Activated CD4-positive, alpha-beta T cell treated with anti-CD3 and anti-CD28 coated beads, Interleukin-2, amount 50 U/mL, for 4 hours (primary cell): Measurements from ENCODE around the gene EID2.

ENCODE experiments used
- DNase-seq, 2 experiments: peaks; one replicate each; pipeline ENCODE4 v3.0.0-alpha.2; 2020

Gene EID2

GRCh38 chr19:39533003-39533512, 6.9 kb downstream of the EID2 start:
- DNase-seq = no peak

DNA sequence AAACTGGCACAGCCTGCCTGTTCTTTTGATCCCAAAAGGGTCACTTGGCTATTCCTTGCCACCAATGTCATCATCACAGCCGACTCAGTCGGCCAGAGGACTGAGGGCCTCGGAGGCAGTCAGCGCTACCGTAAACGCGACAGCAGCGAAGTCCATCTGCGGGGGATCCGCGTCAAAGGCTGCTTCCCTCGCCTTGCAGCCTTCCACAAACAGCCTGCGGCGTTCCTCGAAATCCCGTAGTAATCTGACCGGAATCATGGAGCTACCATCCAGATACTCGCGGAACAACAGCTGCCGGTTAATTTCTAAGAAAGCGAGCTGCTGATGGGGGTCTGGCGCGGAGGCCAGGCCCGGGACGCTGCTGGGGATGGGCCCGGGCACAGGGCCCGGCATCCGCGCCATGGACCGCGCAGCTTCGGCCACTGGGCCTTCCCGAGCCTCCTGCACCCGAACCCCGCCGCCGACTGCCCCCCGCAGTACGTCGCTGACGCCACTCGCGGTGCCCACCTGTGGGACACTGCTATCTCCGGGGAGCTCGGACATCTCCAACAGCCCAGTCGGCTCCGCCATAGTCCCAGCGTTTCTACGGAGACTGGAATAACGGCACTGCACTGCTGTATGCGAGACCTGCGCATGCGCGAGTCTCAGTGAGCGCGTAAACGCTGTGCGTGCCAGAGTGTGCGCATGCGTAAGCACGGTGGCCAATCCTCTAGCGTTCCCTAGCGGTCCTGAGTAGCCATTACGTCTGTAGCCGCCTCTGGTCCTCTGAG, 7.5 kb downstream of the EID2 start, which contains the start of gene EID2B:
EID2B (minus strand) TSS at position 620 of the 770 bp plus-strand sequence; CDS start at position 570, 50 bp downstream.
- DNase-seq = peak; percentile 87 to 91

GRCh38 chr19:39531834-39532232, 8.1 kb downstream of the EID2 start:
- DNase-seq = no peak

GRCh38 chr19:39525205-39525604, 14.8 kb downstream of the EID2 start:
- DNase-seq = no peak

- no peak for DNase-seq
These were observed 15.5 kb downstream of the EID2 start for GRCh38 chr19:39524495-39524894.

DNA sequence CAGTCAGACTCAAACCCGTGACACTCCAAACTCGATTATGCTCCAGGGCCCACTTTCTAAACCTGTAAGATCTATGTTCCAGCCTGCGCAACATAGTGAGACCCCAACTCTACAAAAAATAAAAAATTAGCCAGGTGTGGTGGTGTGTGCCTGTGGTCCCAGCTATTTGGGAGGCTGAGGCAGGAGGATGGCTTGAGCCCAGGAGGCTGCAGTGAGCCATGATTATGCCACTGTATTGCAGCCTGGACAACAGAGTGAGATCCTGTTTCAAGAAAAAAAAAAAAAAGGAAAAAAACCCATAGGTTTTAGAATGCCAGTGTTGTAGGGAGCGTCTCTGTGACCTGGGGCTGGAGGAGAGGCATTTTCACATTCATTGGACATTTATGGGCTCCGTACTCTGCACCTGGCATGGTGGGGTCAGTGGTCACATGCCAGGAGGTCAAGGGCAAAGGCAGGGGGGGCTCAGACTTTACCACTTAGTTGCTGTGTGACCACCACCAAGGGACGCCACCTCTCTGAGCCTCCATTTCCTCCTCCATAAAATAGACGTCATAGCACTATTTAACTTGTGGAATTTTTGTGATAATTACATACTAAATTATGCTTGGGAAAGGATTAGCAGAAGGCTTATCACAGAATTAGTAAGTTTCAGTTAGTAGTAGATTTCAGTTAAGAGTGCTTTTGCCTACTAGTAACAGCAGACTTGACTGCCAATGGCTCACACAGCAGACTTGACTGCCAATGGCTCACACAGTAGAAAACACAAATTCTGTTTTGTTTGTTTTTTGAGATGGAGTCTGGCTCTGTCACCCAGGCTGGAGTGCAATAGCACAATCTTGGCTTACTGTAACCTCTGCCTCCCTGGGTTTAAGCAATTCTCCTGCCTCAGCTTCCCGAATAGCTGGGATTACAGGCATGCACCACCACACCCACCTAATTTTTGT, 19.1 kb downstream of the EID2 start:
- no peak for DNase-seq

GRCh38 chr19:39518975-39519374, 21.0 kb downstream of the EID2 start:
- DNase-seq = no peak

- no peak for DNase-seq
These were observed 21.5 kb downstream of the EID2 start for GRCh38 chr19:39518458-39518857.

DNA sequence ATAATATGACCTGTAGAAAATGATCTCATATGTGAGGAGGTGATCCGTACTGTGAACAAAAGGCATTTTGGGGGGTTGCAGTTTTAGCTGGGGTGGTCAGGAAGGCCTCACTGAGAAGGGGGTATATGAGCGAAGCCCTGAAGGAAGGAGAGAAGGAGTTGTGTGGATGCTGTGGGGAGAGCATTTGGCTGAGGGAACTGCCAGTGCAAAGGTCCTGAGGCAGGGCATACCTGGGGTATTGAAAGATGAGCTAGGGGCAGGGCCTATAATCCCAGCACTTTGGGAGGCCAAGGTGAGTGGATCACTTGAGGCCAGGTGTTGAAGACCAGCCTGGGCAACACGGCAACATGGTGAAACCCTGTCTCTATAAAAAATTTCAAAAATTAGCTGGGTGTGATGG, 22.5 kb downstream of the EID2 start:
- DNase-seq = no peak

GRCh38 chr19:39516270-39516669, 23.7 kb downstream of the EID2 start:
- no peak for DNase-seq

DNA sequence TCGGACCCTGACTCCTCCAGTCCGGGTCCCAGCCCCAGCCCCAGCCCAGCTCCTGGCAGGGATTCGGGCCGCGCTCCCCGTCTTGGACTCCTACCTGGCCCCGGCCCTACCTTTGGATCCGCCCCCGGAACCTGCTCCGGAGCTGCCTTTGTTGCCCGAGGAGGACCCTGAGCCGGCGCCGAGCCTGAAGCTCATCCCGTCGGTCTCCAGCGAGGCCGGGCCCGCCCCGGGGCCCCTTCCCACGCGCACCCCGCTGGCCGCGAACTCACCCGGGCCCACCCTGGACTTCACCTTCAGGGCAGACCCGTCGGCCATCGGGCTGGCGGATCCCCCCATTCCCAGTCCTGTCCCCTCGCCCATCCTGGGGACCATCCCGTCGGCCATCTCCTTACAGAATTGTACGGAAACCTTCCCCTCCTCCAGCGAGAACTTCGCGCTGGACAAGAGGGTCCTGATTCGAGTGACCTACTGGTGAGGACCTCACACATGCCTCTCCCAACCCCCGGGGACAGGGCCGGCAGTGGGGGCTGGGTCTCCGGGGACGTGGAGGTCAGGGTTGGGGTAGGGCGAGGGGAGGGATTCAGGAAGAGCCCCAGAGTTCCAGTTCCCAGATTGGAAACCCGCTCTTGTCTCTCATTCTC, 24.3 kb downstream of the EID2 start:
- DNase-seq = no peak

DNA sequence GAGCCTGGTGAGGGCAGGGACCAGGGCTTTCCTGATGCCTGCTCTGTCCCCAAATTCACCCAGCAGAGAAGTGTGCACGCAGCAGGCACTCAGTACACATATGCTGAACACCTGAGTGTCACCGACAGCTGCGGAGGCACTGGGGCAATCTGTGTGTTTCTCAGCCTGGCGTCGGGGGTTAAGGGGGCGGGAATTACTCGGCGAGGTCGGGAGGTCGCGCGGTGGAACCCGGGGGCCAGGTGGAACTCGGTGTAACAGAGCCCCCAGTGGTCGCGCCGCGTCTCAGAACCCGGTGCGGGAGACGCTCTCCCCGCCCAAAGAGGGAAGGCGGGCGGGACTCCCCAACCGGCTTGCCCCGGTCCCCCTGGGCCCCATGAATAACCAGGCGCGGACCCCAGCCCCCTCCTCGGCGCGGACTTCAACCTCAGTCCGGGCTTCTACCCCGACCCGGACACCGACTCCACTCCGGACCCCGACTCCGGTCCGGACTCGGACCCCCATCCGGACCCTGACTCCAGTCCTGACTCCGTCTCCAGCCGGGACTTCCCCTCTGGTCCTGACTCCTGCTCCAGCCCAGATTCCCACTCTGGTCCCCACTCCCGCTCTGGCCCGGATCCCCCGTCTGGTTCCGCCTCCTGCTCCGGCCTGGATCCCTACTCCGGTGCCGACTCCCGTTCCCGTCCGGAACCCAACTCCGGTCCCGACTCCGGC, 25.0 kb downstream of the EID2 start, which contains the start of gene SELENOV:
SELENOV (plus strand) TSS at position 300 of the 711 bp plus-strand sequence; CDS start at position 374, 74 bp downstream.
- DNase-seq = no peak

DNA sequence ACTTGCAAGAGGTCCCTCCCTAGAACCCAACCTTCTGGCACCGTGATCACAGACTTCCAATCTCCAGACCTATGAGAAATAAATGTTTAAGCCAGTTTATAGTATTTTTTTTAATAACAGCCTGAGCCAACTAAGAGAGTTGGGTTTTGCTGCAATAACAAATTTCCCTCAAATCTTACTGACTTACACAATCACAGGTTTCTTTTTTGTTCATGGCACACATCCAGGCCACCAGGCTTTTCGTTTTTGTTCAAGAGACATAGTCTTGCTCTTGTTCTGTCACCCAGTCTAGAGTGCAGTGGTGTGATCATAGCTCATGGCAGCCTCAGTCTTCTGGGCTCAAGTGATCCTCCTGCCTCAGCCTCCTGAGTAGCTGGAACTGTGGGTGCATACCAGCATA, 27.0 kb downstream of the EID2 start:
- no peak for DNase-seq

GRCh38 chr19:39509233-39509632, 30.7 kb downstream of the EID2 start:
- no peak for DNase-seq

DNA sequence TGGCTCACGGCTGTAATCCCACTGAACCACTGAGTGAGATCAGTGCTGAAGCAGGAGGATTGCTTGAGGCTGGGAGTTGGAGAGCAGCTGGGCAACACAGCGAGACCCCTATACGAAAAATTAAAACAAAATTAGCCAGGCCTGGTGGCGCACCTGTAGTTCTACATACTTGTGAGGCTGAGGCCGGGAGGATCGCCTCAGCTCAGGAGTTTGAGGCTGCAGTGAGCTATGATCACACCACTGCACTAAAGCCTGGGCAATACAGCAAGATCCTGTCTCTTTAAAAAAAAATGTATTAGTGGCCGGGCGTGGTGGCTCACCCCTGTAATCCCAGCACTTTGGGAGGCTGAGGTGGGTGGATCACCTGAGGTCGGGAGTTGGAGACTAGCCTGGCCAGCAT, 31.3 kb downstream of the EID2 start:
- DNase-seq = no peak

DNA sequence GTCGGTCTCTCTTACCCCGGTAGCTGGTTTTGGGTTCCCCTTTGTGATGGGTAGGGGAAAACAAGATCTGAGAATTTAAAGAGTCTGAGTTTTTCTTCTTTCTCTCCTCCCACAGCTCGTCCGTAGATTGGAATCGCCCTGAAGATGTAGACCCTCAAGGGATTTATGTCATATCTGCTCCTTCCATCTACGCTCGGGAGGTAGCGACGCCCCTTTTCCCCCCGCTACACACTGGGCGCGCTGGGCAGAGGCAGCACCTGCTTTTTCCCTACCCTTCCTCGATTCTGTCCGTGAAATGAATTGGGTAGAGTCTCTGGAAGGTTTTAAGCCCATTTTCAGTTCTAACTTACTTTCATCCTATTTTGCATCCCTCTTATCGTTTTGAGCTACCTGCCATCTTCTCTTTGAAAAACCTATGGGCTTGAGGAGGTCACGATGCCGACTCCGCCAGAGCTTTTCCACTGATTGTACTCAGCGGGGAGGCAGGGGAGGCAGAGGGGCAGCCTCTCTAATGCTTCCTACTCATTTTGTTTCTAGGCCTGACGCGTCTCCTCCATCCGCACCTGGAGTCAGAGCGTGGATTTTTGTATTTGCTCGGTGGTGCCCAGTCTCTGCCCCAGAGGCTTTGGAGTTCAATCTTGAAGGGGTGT, 32.1 kb downstream of the EID2 start:
- DNase-seq = no peak

GRCh38 chr19:39506944-39507714, 32.8 kb downstream of the EID2 start:
- no peak for DNase-seq

- DNase-seq = no peak
These were observed 33.4 kb downstream of the EID2 start for GRCh38 chr19:39506598-39506943.

GRCh38 chr19:39502640-39503417, 37.1 kb downstream of the EID2 start:
- peak; percentile 62 to 64 for DNase-seq

DNA sequence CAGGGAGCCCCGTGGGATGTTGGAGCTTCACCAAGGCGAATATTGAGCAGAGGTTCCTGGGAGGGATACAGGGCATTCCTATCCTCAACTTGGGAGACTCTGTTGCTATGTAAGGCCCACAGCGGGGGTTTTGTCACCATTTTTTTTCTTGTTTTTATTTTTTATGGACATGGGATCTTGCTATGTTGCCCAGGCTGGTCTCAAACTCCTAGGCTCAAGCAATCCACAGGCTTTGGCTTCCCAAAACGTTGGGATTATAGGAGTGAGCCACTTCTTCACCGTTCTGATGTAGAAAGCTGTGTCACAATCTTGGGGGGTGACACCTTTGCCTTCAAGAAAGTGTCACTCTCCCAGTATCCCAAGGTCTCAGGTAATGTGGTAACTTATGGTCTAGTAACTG, 38.6 kb downstream of the EID2 start:
- DNase-seq = no peak
